ENCODE results near the gene RND1. TPM values are rescaled to one million over a fixed set of nuclear protein-coding genes. Genes with fewer than 3 reads are reported as not detected.

Gene RND1
- total and polyA plus RNA-seq, 2 of the 13 experiments (the other 11 are each of a cell fraction or from before 2014, with no cell fraction given): 1.8 to 1.9 TPM

- BruUV-seq (replicated peaks): no TSS peak
- H3K79me2 ChIP-seq (ENCODE audit: insufficient read depth, low read length): no peaks in the 10 kb centered on the region
- 0% methylated on average over 5 of the region's 5 CpGs for WGBS (ENCODE audit: low lambda C conversion rate)
- H3K27me3 ChIP-seq (ENCODE audit: control insufficient read depth in 1 of 2, insufficient read depth in 2 of 2, low read length in 2 of 2): peaks cover 0 to 23% of the 10 kb centered on the region in 2 experiments; a peak in 3 of 5 replicates
- ATAC-seq: peak; percentile 25
- H3K9ac ChIP-seq (ENCODE audit: insufficient read depth, low read depth, low read length): peak overlapping the region; percentile 38; the same call in 1 of the 2 replicates
- ChIA-PET POLR2A (interaction anchor here (0.6 to 2.5 kb wide), 4 partner anchors 22 to 98 kb away, joined by 3 to 11 read pairs (median 4); partner anchors contain the start of genes ADCY6 and RND1), CTCF (ENCODE audit: low intra/inter-chr PET ratio, low total read pairs) (no interaction called here)
- H3K4me1 ChIP-seq (ENCODE audit: insufficient read depth, low read length): peaks cover 58% of the 10 kb centered on the region
- peak; percentile 34 for DNase-seq (ENCODE audit: low spot score)
- no peak overlapping the region for H3K27ac ChIP-seq (ENCODE audit: extremely low read length, insufficient read depth, low read length)
- H3K4me3 ChIP-seq (replicated peaks in 1 of 3; ENCODE audit: insufficient read depth in 1 of 3, low read depth in 2 of 3, low read length in 3 of 3): peak overlapping the region in 1 of 3 experiments; percentile 36; a peak in 1 of 6 replicates
- peak overlapping the region; percentile 63 for H3K4me2 ChIP-seq (ENCODE audit: low read depth, low read length)
- H3K9me3 ChIP-seq (ENCODE audit: low read length): no peaks in the 10 kb centered on the region
- no peaks in the 10 kb centered on the region for H4K20me1 ChIP-seq (ENCODE audit: insufficient read depth, low read length)
- FAIRE-seq: peak; percentile 77
- in situ Hi-C loops (cut with HindIII; ENCODE audit: extremely low pct_ligation_motif_present, low pct_unique_long_range_greater_than_20kb) (no loop called here), intact Hi-C loops (cut with micrococcal nuclease; ENCODE audit: unreplicated experiment) (no loop called here)
- H3K36me3 ChIP-seq (replicated peaks in 1 of 2; ENCODE audit: control insufficient read depth in 1 of 2, insufficient read depth in 2 of 2, low read length in 2 of 2): no peaks in the 10 kb centered on the region
- no peak overlapping the region for H2AFZ ChIP-seq (ENCODE audit: low read length)
- TF ChIP-seq NCOA2 (CRISPR knock-in tag; IDR thresholded peaks at IDR 0.05) (peak; percentile 73; the same call in 1 of the 2 replicates), ZNF326 (CRISPR knock-in tag; IDR thresholded peaks at IDR 0.05; ENCODE audit: borderline replicate concordance) (no peak), SMYD3 (CRISPR knock-in tag; IDR thresholded peaks at IDR 0.05) (no peak), HMG20A (CRISPR knock-in tag; IDR thresholded peaks at IDR 0.05; ENCODE audit: borderline replicate concordance) (0 out of 2 replicates have a peak, but pooled peaks have one; percentile 27), FOXA3 (CRISPR knock-in tag; IDR thresholded peaks at IDR 0.05) (peak; percentile 71), KDM1A (CRISPR knock-in tag; IDR thresholded peaks at IDR 0.05) (0 out of 2 replicates have a peak, but pooled peaks have one; percentile 53), SPEN (CRISPR knock-in tag; IDR thresholded peaks at IDR 0.05; ENCODE audit: low read depth) (0 out of 2 replicates have a peak, but pooled peaks have one; percentile 40), SOX6 (IDR thresholded peaks at IDR 0.05) (no peak), SOX6 (CRISPR knock-in tag; IDR thresholded peaks at IDR 0.05) (peak; percentile 44; the same call in 1 of the 2 replicates), ZNF83 (CRISPR knock-in tag; IDR thresholded peaks at IDR 0.05; ENCODE audit: borderline replicate concordance) (0 out of 2 replicates have a peak, but pooled peaks have one; percentile 28), TOPORS (CRISPR knock-in tag; IDR thresholded peaks at IDR 0.05) (no peak), PATZ1 (CRISPR knock-in tag; IDR thresholded peaks at IDR 0.05) (peak; percentile 55), SOX13 (IDR thresholded peaks at IDR 0.05) (no peak), SOX13 (CRISPR knock-in tag; conservative IDR thresholded peaks at IDR 0.05 in 1 of 2, IDR thresholded peaks at IDR 0.05 in 1 of 2) (peak in 1 of 2 experiments; percentile 21; a peak in 1 of 4 replicates), KLF16 (CRISPR knock-in tag; IDR thresholded peaks at IDR 0.05) (peak in 1 of 2 experiments; percentile 24; a peak in 1 of 4 replicates), GATAD2A (CRISPR knock-in tag; IDR thresholded peaks at IDR 0.05) (peak; percentile 85)
- TF ChIP-seq, protein P1, sequence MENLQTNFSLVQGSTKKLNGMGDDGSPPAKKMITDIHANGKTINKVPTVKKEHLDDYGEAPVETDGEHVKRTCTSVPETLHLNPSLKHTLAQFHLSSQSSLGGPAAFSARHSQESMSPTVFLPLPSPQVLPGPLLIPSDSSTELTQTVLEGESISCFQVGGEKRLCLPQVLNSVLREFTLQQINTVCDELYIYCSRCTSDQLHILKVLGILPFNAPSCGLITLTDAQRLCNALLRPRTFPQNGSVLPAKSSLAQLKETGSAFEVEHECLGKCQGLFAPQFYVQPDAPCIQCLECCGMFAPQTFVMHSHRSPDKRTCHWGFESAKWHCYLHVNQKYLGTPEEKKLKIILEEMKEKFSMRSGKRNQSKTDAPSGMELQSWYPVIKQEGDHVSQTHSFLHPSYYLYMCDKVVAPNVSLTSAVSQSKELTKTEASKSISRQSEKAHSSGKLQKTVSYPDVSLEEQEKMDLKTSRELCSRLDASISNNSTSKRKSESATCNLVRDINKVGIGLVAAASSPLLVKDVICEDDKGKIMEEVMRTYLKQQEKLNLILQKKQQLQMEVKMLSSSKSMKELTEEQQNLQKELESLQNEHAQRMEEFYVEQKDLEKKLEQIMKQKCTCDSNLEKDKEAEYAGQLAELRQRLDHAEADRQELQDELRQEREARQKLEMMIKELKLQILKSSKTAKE (CRISPR knock-in tag; IDR thresholded peaks at IDR 0.05; ENCODE audit: borderline replicate concordance): no peak
- TF ChIP-seq, protein P2, sequence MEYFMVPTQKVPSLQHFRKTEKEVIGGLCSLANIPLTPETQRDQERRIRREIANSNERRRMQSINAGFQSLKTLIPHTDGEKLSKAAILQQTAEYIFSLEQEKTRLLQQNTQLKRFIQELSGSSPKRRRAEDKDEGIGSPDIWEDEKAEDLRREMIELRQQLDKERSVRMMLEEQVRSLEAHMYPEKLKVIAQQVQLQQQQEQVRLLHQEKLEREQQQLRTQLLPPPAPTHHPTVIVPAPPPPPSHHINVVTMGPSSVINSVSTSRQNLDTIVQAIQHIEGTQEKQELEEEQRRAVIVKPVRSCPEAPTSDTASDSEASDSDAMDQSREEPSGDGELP (IDR thresholded peaks at IDR 0.05; ENCODE audit: borderline replicate concordance, low read depth): peak; percentile 83; the same call in 1 of the 2 replicates
Measured at GRCh38 chr12:48810903-48811431, 54.7 kb downstream of the RND1 start.

Data from HepG2 (cell line).